DMS53 (cell line): ENCODE measurements around the gene CELA3B.
"Not testable (repeated sequence)": the region's sequence is repeated elsewhere in the genome, so short reads cannot be mapped to it uniquely, and the experiment has no call there.

Source experiments
- DNase-seq: peaks from one replicate; lab custom pipeline; 2025; lab: John Stamatoyannopoulos, UW

CELA3B gene

GRCh38 chr1:21976703-21977239, at the start of gene CELA3B:
CELA3B (plus strand) TSS chr1:21977022; CDS start chr1:21977040, 18 bp downstream.
- not testable (repeated sequence) for DNase-seq

DNA sequence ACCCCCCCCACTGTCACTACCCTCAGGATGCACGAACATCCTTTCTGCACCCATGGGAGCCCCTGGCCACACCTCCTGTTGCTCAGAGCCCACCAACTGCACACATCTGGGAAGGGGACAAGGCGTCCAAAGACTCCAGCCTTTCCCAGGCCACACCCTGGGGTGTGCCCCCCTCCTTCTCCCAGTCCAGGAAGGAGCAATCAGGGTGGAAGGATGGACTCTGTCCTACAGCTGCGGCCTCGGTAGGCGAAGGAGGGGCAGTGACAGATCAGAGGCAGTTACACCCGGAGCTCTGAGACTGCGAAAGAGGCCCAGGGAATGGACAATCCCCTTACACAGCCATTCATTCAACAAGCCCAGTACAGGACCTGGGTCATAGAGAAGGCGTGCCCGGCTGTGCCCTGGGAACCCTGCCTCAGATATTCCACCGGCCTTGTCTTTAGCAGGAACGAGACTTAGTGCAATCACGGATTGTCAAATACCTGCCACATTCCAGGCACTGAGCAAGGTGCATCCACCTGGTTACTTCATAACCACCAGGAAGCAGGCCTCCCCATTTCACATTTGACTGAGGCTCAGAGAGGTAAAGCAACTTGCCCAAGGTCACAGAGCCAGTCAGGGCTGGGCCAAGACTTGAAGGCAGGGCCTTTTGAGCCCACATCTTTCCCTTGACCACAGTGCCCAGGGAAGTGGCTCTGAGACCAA, 49.1 kb upstream of the CELA3B start:
- no peak for DNase-seq

- DNase-seq = no peak
Measured at GRCh38 chr1:21930080-21930571, 46.7 kb upstream of the CELA3B start.

GRCh38 chr1:21930629-21931170, 46.1 kb upstream of the CELA3B start:
- DNase-seq = no peak

- no peak for DNase-seq
Measured at GRCh38 chr1:21931171-21932093, 45.4 kb upstream of the CELA3B start.

GRCh38 chr1:21932127-21932526, 44.7 kb upstream of the CELA3B start:
- DNase-seq = no peak

GRCh38 chr1:21933397-21934248, 43.2 kb upstream of the CELA3B start:
- DNase-seq = peak; percentile 94

DNA sequence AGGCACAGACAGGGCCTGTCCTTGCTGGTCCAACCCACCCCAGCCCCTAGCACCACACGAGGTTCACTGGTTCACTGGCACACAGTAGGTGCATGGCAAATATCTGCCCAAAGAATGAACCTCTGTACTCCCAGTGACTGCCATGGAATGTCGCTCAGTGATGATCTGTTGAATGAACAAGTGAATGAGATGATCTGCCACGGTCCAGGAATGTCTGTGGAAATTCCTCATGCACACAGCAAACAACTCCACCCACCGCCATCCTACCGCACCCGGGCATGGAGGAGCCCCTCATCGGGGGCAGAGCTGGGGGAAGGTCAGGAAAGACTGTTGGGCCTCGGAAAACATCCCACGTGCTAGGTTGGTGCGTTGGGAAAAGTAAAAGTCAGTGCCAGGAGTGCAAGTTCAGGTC, 41.4 kb upstream of the CELA3B start:
- DNase-seq = no peak

GRCh38 chr1:21935891-21936365, 40.9 kb upstream of the CELA3B start:
- DNase-seq = peak; percentile 44

DNA sequence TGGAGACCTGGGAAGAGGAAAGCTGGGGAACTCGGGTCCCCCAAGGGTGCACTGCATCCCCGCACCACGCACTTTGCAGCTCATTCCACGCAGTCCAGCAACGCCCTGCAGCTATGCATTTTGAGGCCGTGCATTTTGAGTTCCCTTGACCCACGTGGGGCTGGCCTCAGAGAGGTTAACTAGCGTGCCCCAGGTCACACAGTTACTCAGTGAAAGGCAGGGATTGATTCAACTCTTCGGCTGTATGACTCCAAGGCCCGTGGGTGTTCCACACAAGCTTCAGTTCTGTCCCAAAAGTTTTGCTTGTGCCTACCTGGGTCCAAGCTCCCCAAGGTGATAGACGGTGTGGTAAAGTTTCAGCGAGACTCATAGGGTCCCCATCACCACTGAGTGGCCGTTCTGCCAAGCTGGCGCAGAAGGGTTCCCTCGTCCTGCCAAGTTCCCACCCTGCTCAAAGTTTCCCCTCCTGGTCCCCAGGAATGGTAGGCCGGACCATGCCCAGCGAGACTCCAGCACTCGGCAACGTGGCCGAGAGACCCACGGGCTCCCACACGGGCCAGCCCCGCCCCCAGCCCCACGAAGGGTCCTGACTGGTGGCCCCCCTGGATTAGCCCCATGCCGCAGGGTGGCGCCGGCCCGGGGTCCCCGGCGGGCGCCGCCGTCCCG, 40.3 kb upstream of the CELA3B start:
- peak; percentile 44 for DNase-seq

GRCh38 chr1:21937034-21937371, 39.8 kb upstream of the CELA3B start, which contains the start of gene HSPG2:
HSPG2 (minus strand) TSS chr1:21937310; CDS start chr1:21937217, 93 bp downstream.
- no peak for DNase-seq

- DNase-seq = peak; percentile 90
Measured at GRCh38 chr1:21937372-21938121, 39.3 kb upstream of the CELA3B start.

DNA sequence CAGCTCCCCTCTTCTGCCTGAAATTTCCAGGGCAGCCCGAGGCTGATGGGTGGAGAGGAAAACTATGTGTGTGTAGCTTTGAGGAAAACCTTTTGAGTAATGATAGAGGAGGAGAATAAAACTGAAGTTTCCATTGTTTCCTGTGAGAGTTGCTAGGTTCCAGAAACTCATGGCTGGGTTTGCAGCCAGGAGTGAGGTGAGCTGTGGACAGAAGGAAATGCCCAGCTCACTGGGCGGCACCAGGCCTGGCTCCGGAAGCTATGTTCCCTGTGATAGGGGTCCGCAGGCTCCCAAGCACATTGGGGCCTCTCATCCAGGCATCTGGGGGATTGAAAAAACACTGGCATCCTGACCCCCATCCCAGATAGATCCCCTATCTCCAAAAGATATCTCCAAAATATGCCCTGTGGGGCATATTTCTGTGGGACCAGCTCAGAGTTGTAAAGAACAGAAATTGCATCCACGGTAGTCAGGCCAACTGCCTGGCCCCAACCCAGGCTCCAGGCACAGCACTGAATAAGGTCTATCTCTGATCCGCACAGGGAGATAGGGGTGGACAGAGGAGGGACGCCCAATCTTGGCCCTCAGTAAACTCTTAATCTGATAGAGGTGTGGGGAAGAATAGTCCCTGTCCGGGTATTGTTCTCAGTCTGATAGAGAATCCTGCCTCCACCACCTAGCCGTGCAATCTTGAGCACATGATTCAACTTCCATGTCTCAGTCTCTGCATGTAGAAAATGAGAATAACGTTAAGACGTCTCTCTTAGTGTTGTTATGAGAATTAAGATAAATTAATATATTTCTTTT, 37.9 kb upstream of the CELA3B start:
- DNase-seq = no peak

DNA sequence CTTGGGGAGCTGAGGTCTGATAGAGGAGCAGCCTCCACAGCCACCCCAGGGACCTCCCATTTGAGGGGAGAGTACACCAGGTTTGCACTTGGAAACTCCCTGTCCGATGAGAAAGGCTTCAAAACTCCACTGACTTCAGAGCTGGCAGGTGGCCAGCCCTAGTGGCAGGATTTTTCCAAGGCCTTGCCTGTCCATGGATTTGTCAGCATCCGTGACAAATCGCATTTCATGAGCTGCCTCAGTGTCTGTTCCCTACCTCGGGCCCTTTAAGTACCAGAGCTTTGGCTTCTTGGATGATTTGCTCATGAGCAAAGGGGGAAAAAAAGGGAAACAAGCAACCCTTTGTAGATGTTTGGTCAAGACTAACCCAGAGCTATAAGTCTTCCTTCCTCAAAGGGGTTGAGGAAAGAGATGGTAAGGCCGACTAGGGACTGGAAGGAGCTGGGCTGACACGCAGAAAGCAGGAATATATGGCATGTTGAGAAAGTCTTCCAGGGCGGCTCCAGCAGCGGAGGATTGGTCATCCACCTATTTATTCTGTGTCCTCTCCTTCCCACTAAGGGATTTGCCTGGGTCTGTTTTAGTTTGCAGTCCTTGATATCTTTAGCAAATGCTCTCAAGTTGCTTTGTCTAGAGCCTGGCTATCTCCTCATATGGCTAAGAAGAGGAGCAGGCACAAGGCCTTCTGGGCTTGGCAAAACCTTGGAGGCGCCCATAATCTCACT, 37.0 kb upstream of the CELA3B start:
- DNase-seq = peak; percentile 69

GRCh38 chr1:21940492-21940891, 36.3 kb upstream of the CELA3B start:
- DNase-seq = no peak

- DNase-seq = no peak
Measured at GRCh38 chr1:21941370-21941769, 35.5 kb upstream of the CELA3B start.

- DNase-seq = no peak
Measured at GRCh38 chr1:21942464-21942863, 34.4 kb upstream of the CELA3B start.

GRCh38 chr1:21942959-21943640, 33.7 kb upstream of the CELA3B start:
- not testable (repeated sequence) for DNase-seq
